HCT116 (cell line): ENCODE data around the gene ATP2B1. TPM values are rescaled to one million over a fixed set of nuclear protein-coding genes. Genes with fewer than 3 reads are reported as not detected.

Experiments
- ATAC-seq: fragments of 200-7000 bp; cut with Tn5 transposase; 2 replicates; pipeline ENCODE4 v1.9.1; 2020; ENCODE audit warnings: mild to moderate bottlenecking, moderate library complexity
- BruUV-seq: library from RNA; stranded (reverse); fragments of 400-500 nt; replicated peaks from 2 replicates; lab custom pipeline; 2021; lab: Mats Ljungman, UMichigan
- CTCF ChIA-PET: fragments of 300-600 bp; sonication (Branson Sonifier 250); formaldehyde crosslinking; loops from one replicate; lab custom pipeline; 2021; ENCODE audit warnings: antibody characterized with exemption; lab: Charles Lee
- POLR2A ChIA-PET: fragments of 300-600, 350-600 bp; sonication (Branson Sonifier 250); formaldehyde crosslinking; loops from one replicate; lab custom pipeline; 2021; ENCODE audit warnings: antibody characterized with exemption; lab: Charles Lee
- RAD21 ChIA-PET, 2 experiments: fragments of 300-600 bp; sonication (Branson Sonifier 250); formaldehyde crosslinking; loops; one replicate each; lab custom pipeline; 2023; ENCODE audit warnings: low total read pairs in 2 of 2; ENCODE audit not compliant: uncharacterized antibody in 2 of 2, unreplicated experiment in 2 of 2, low non-redundant PET in 1 of 2; lab: Charles Lee
- DNase-seq: peaks from one replicate; pipeline ENCODE4 v3.0.0-alpha.2; 2010; ENCODE audit warnings: low read depth, low spot score
- H2AFZ ChIP-seq: fragments of 200-600 bp; shearing (Covaris generic), sonication (generic); 2 replicates; pipeline ENCODE4 v1.6.1; 2017; ENCODE audit warnings: low read depth, mixed run types, mixed read lengths, antibody characterized with exemption, low read length; ENCODE audit not compliant: poor library complexity, severe bottlenecking
- H3K27ac ChIP-seq: 2 replicates; pipeline ENCODE4 v1.5.1; 2012; ENCODE audit warnings: low read depth, low read length
- H3K27me3 ChIP-seq: fragments of 200-600 bp; sonication (generic); 2 replicates; pipeline ENCODE4 v1.6.1; 2016; ENCODE audit warnings: mixed run types, low read length, mixed read lengths; ENCODE audit not compliant: insufficient read depth
- H3K36me3 ChIP-seq, 2 experiments: fragments of 200-500 bp in 1 of 2; fragments of 200-600 bp in 1 of 2; sonication (Bioruptor generic) in 1 of 2; sonication (generic) in 1 of 2; 2 replicates each; pipeline versions ENCODE4 v1.5.1 to v1.6.1; 2014 to 2016; ENCODE audit warnings: low read length in 2 of 2, inconsistent platforms in 1 of 2, mixed read lengths in 1 of 2, mixed run types in 1 of 2; ENCODE audit not compliant: insufficient read depth in 2 of 2, control insufficient read depth in 1 of 2
- H3K4me1 ChIP-seq, 2 experiments: fragments of 200-600 bp in 1 of 2; sonication (generic) in 1 of 2; 2 replicates each; pipeline versions ENCODE4 v1.5.1 to v1.6.1; 2012 to 2017; ENCODE audit warnings: low read length in 2 of 2, inconsistent platforms in 1 of 2, mild to moderate bottlenecking in 1 of 2, mixed read lengths in 1 of 2, mixed run types in 1 of 2, moderate library complexity in 1 of 2; ENCODE audit not compliant: insufficient read depth in 2 of 2, control insufficient read depth in 1 of 2
- H3K4me2 ChIP-seq: fragments of 200-600 bp; sonication (generic); 2 replicates; pipeline ENCODE4 v1.6.1; 2017; ENCODE audit warnings: mixed run types, low read length, mixed read lengths
- H3K4me3 ChIP-seq, 2 experiments: fragments of 200-600 bp in 1 of 2; sonication (generic) in 1 of 2; replicated peaks in 1 of 2; 2 replicates each; pipeline ENCODE4 v1.5.1; 2011 to 2016; ENCODE audit warnings: low read length in 2 of 2, control low read depth in 1 of 2, low read depth in 1 of 2, mild to moderate bottlenecking in 1 of 2, mixed read lengths in 1 of 2, mixed run types in 1 of 2
- H3K79me2 ChIP-seq: fragments of 200-600 bp; sonication (generic); 2 replicates; pipeline ENCODE4 v1.6.1; 2017; ENCODE audit warnings: mild to moderate bottlenecking, mixed run types, low read length, moderate library complexity, mixed read lengths; ENCODE audit not compliant: insufficient read depth
- H3K9ac ChIP-seq: fragments of 200-600 bp; sonication (generic); 2 replicates; pipeline ENCODE4 v1.6.1; 2016; ENCODE audit warnings: low read length, mixed read lengths
- H3K9me2 ChIP-seq: fragments of 200-600 bp; sonication (generic), shearing (Covaris generic); 2 replicates; pipeline ENCODE4 v1.6.1; 2017; ENCODE audit warnings: mixed run types, mild to moderate bottlenecking, moderate library complexity; ENCODE audit not compliant: insufficient read depth
- H3K9me3 ChIP-seq, 2 experiments: fragments of 200-500 bp in 1 of 2; fragments of 200-600 bp in 1 of 2; sonication (Bioruptor generic) in 1 of 2; sonication (generic) in 1 of 2; 2 replicates each; pipeline ENCODE4 v1.6.1; 2014 to 2017; ENCODE audit warnings: low read length in 2 of 2, mixed read lengths in 2 of 2, inconsistent platforms in 1 of 2, low read depth in 1 of 2, mild to moderate bottlenecking in 1 of 2, mixed run types in 1 of 2, moderate library complexity in 1 of 2; ENCODE audit not compliant: control insufficient read depth in 1 of 2, insufficient read depth in 1 of 2
- H4K20me1 ChIP-seq: fragments of 200-600 bp; sonication (generic), shearing (Covaris generic); 2 replicates; pipeline ENCODE4 v1.6.1; 2017; ENCODE audit warnings: mixed run types, mild to moderate bottlenecking, moderate library complexity; ENCODE audit not compliant: insufficient read depth
- ATF3 ChIP-seq: IDR thresholded peaks from 2 replicates; pipeline ENCODE4 v1.6.1; 2012
- CBX3 ChIP-seq: IDR thresholded peaks from 2 replicates; pipeline ENCODE4 v1.6.1; 2012; ENCODE audit warnings: low read depth
- CEBPB ChIP-seq: IDR thresholded peaks from 2 replicates; pipeline ENCODE4 v1.6.1; 2012; ENCODE audit warnings: low read depth
- EGR1 ChIP-seq: IDR thresholded peaks from 2 replicates; pipeline ENCODE4 v1.6.1; 2012; ENCODE audit warnings: low read depth
- EZH2 ChIP-seq: fragments of 200-600 bp; sonication (generic); IDR thresholded peaks from 2 replicates; pipeline ENCODE4 v1.6.1; 2017; ENCODE audit warnings: antibody characterized with exemption, mixed run types
- EZH2phosphoT487 ChIP-seq: fragments of 200-600 bp; IDR thresholded peaks from 2 replicates; pipeline ENCODE4 v1.6.1; 2018; ENCODE audit warnings: antibody characterized with exemption, borderline replicate concordance
- FOSL1 ChIP-seq: IDR thresholded peaks from 2 replicates; pipeline ENCODE4 v1.6.1; 2012; ENCODE audit warnings: low read depth
- JUND ChIP-seq: IDR thresholded peaks from 2 replicates; pipeline ENCODE4 v1.6.1; 2012
- MAX ChIP-seq: IDR thresholded peaks from 2 replicates; pipeline ENCODE4 v1.6.1; 2012
- POLR2A ChIP-seq: IDR thresholded peaks from 2 replicates; pipeline ENCODE4 v1.7.0; 2011; ENCODE audit warnings: borderline replicate concordance; ENCODE audit not compliant: insufficient read depth, insufficient read length; ENCODE audit errors: extremely low read depth
- RAD21 ChIP-seq: IDR thresholded peaks from 2 replicates; pipeline ENCODE4 v1.6.1; 2012; ENCODE audit warnings: low read depth, mild to moderate bottlenecking
- REST ChIP-seq: IDR thresholded peaks from 2 replicates; pipeline ENCODE4 v1.6.1; 2012; ENCODE audit warnings: low read depth
- SIN3A ChIP-seq: IDR thresholded peaks from 2 replicates; pipeline ENCODE4 v1.6.1; 2012; ENCODE audit warnings: low read depth
- SP1 ChIP-seq: IDR thresholded peaks from 2 replicates; pipeline ENCODE4 v1.6.1; 2012; ENCODE audit warnings: low read depth
- TCF7L2 ChIP-seq: IDR thresholded peaks from 2 replicates; pipeline ENCODE4 v1.7.0; 2011; ENCODE audit warnings: borderline replicate concordance, inconsistent platforms; ENCODE audit not compliant: insufficient read depth, insufficient read length; ENCODE audit errors: extremely low read depth
- YY1 ChIP-seq: IDR thresholded peaks from 2 replicates; pipeline ENCODE4 v1.6.1; 2011; ENCODE audit warnings: low read length, low read depth, moderate library complexity, mild to moderate bottlenecking; ENCODE audit not compliant: insufficient replicate concordance; ENCODE audit errors: extremely low read depth
- ZFX ChIP-seq: fragments of 450-650 bp; IDR thresholded peaks from 2 replicates; pipeline ENCODE4 v1.6.1; 2017
- intact Hi-C: fragments of 100-400 bp; cut with micrococcal nuclease; formaldehyde crosslinking; loops from 2 replicates; pipeline ENCODE4 v1.10.0; 2022
- total RNA-seq: library from RNA; stranded (reverse); gene quantifications from one replicate; pipeline ENCODE4 v1.2.1, GENCODE V29; 2021; ENCODE audit not compliant: unreplicated experiment
- TF ChIP-seq, protein P1 (sequence below): IDR thresholded peaks from 2 replicates; pipeline ENCODE4 v1.6.1; 2011; ENCODE audit warnings: mild to moderate bottlenecking, low read length, moderate library complexity; ENCODE audit not compliant: insufficient replicate concordance; ENCODE audit errors: extremely low read depth

ATP2B1 gene
- total RNA-seq, 1 experiment from 2014 or later = 62.4 TPM

DNA sequence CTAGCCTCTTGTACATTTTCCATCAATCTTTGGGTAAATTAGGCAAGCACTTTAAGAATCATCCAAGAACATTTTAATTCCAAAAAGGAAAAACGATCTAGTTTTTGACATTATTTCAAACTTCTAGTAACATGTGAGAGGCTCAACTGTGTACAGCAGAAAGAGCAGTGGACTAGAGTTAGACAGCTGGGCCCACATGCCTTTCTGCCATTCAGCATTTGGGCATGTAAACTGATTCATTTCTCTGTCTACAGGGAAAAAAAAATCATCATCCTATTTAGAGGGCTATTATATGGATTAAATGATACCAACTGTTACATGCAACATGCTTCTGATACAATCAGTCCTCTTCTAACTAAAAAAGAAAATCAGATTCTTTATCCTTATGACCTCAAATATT is 17.7 kb downstream of the ATP2B1 start:
- intact Hi-C loops = no loop called here
- RAD21 ChIA-PET = no interaction called here
- peaks cover 100% of the 10 kb centered on the region for H3K79me2 ChIP-seq
- ATAC-seq (no peak), DNase-seq (no peak)
- H3K36me3 ChIP-seq = no peaks in the 10 kb centered on the region
- no peak overlapping the region for H3K4me3 ChIP-seq
- no peak for TF ChIP-seq YY1
- no peak for TF ChIP-seq ATF3
- TF ChIP-seq SIN3A = no peak
- TF ChIP-seq TCF7L2 = no peak
- TF ChIP-seq CBX3 = no peak
- no peak for TF ChIP-seq EGR1
- no peak for TF ChIP-seq ZFX
- TF ChIP-seq JUND = no peak
- TF ChIP-seq CEBPB = no peak
- TF ChIP-seq, protein P1, sequence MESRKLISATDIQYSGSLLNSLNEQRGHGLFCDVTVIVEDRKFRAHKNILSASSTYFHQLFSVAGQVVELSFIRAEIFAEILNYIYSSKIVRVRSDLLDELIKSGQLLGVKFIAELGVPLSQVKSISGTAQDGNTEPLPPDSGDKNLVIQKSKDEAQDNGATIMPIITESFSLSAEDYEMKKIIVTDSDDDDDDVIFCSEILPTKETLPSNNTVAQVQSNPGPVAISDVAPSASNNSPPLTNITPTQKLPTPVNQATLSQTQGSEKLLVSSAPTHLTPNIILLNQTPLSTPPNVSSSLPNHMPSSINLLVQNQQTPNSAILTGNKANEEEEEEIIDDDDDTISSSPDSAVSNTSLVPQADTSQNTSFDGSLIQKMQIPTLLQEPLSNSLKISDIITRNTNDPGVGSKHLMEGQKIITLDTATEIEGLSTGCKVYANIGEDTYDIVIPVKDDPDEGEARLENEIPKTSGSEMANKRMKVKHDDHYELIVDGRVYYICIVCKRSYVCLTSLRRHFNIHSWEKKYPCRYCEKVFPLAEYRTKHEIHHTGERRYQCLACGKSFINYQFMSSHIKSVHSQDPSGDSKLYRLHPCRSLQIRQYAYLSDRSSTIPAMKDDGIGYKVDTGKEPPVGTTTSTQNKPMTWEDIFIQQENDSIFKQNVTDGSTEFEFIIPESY = no peak
- no peak for TF ChIP-seq SP1
- TF ChIP-seq EZH2phosphoT487 = no peak
- TF ChIP-seq EZH2 = no peak
- TF ChIP-seq POLR2A = no peak
- TF ChIP-seq REST = no peak
- TF ChIP-seq RAD21 = no peak
- TF ChIP-seq FOSL1 = no peak
- no peak for TF ChIP-seq MAX
- no peak overlapping the region for H3K9ac ChIP-seq
- POLR2A ChIA-PET = no interaction called here
- H3K4me1 ChIP-seq = peaks cover 0 to under 1% of the 10 kb centered on the region in 2 experiments; a peak in 1 of 4 replicates
- no peaks in the 10 kb centered on the region for H3K27me3 ChIP-seq
- no peaks in the 10 kb centered on the region for H3K9me3 ChIP-seq
- H4K20me1 ChIP-seq = peaks cover 16% of the 10 kb centered on the region; the same call in 1 of the 2 replicates
- H3K27ac ChIP-seq = no peak overlapping the region
- no TSS peak for BruUV-seq
- no peak overlapping the region for H2AFZ ChIP-seq
- no peak overlapping the region for H3K4me2 ChIP-seq
- CTCF ChIA-PET = no interaction called here
- no peaks in the 10 kb centered on the region for H3K9me2 ChIP-seq
